ENCODE results near the gene PHYH.
"Not testable (repeated sequence)": the region's sequence is repeated elsewhere in the genome, so short reads cannot be mapped to it uniquely, and the experiment has no call there.

The PHYH gene

GRCh38 chr10:13284050-13284449, 15.8 kb downstream of the PHYH start:
- no peak for DNase-seq
- no peak overlapping the region for H3K14ac ChIP-seq (ENCODE audit: low read length in 2 of 2)
- no peak overlapping the region for H2BK15ac ChIP-seq (ENCODE audit: low read depth, poor library complexity, severe bottlenecking)
- H3K9ac ChIP-seq (ENCODE audit: low read length), result no peak overlapping the region
- no peaks in the 10 kb centered on the region for H3K79me1 ChIP-seq (replicated peaks; ENCODE audit: low read length, poor library complexity, severe bottlenecking)
- H2AK5ac ChIP-seq (ENCODE audit: low read length, severe bottlenecking), result no peak overlapping the region
- H3K4me2 ChIP-seq (ENCODE audit: low read length, poor library complexity, severe bottlenecking), result no peak overlapping the region
- no peak overlapping the region for H3K4me3 ChIP-seq (ENCODE audit: insufficient read depth in 1 of 2, low read depth in 1 of 2, low read length in 2 of 2)
- peaks cover 3 to 79% of the 10 kb centered on the region in 2 experiments for H3K36me3 ChIP-seq (ENCODE audit: control insufficient read depth in 1 of 2, insufficient read depth in 2 of 2, low read depth in 1 of 2, low read length in 2 of 2)
- H4K8ac ChIP-seq (ENCODE audit: low read length), result no peak overlapping the region
- H2BK5ac ChIP-seq (ENCODE audit: low read depth, low read length, poor library complexity, severe bottlenecking), result no peak overlapping the region
- H3K4ac ChIP-seq (ENCODE audit: low read depth in 1 of 2, low read length in 2 of 2), result no peak overlapping the region
- 86% methylated on average over 3 of the region's 4 CpGs for WGBS
- no peaks in the 10 kb centered on the region for H3K4me1 ChIP-seq (ENCODE audit: control insufficient read depth, insufficient read depth, low read depth, low read length)
- no peak overlapping the region for H3K27ac ChIP-seq (ENCODE audit: low read length, poor library complexity, severe bottlenecking)
- H3K27me3 ChIP-seq (ENCODE audit: control insufficient read depth in 1 of 2, insufficient read depth in 1 of 2, low read length in 2 of 2), result no peaks in the 10 kb centered on the region
- no peak overlapping the region for H2BK12ac ChIP-seq (ENCODE audit: low read length in 2 of 2)
- no peak overlapping the region for H4K91ac ChIP-seq (ENCODE audit: low read length)
- H3K9me3 ChIP-seq (ENCODE audit: control insufficient read depth, low read length), result no peaks in the 10 kb centered on the region
- H3K23ac ChIP-seq (ENCODE audit: low read length in 2 of 2), result no peak overlapping the region
- H2BK120ac ChIP-seq (ENCODE audit: low read depth, low read length), result no peak overlapping the region
- H3K18ac ChIP-seq (ENCODE audit: low read depth in 1 of 2, low read length in 2 of 2), result no peak overlapping the region
- H2AFZ ChIP-seq (ENCODE audit: low read depth, low read length), result no peak overlapping the region

- not testable (repeated sequence) for H4K91ac ChIP-seq (ENCODE audit: low read length); H4K8ac ChIP-seq (ENCODE audit: low read length); H3K4me2 ChIP-seq (ENCODE audit: low read length, poor library complexity, severe bottlenecking); H2BK120ac ChIP-seq (ENCODE audit: low read depth, low read length); H2AFZ ChIP-seq (ENCODE audit: low read depth, low read length); H3K4me1 ChIP-seq (ENCODE audit: control insufficient read depth, insufficient read depth, low read depth, low read length); H3K4ac ChIP-seq (ENCODE audit: low read depth in 1 of 2, low read length in 2 of 2); H3K79me1 ChIP-seq (replicated peaks; ENCODE audit: low read length, poor library complexity, severe bottlenecking); H3K27ac ChIP-seq (ENCODE audit: low read length, poor library complexity, severe bottlenecking); H3K18ac ChIP-seq (ENCODE audit: low read depth in 1 of 2, low read length in 2 of 2); H2BK15ac ChIP-seq (ENCODE audit: low read depth, poor library complexity, severe bottlenecking); H3K27me3 ChIP-seq (ENCODE audit: control insufficient read depth in 1 of 2, insufficient read depth in 1 of 2, low read length in 2 of 2); H3K23ac ChIP-seq (ENCODE audit: low read length in 2 of 2); H2BK12ac ChIP-seq (ENCODE audit: low read length in 2 of 2); H2BK5ac ChIP-seq (ENCODE audit: low read depth, low read length, poor library complexity, severe bottlenecking); H2AK5ac ChIP-seq (ENCODE audit: low read length, severe bottlenecking); H3K9ac ChIP-seq (ENCODE audit: low read length); DNase-seq; H3K14ac ChIP-seq (ENCODE audit: low read length in 2 of 2); H3K9me3 ChIP-seq (ENCODE audit: control insufficient read depth, low read length); H3K4me3 ChIP-seq (ENCODE audit: insufficient read depth in 1 of 2, low read depth in 1 of 2, low read length in 2 of 2)
- H3K36me3 ChIP-seq (ENCODE audit: control insufficient read depth in 1 of 2, insufficient read depth in 2 of 2, low read depth in 1 of 2, low read length in 2 of 2), result peaks cover 0 to 74% of the 10 kb centered on the region in 2 experiments
- 96% methylated on average over 6 of the region's 6 CpGs for WGBS
These were observed 17.5 kb downstream of the PHYH start for GRCh38 chr10:13282348-13282747.

GRCh38 chr10:13276749-13277365, 23.0 kb downstream of the PHYH start:
- Histone ChIP-seq H3K36me3 (ENCODE audit: control insufficient read depth in 1 of 2, insufficient read depth in 2 of 2, low read depth in 1 of 2, low read length in 2 of 2) (peaks cover 0 to 37% of the 10 kb centered on the region in 2 experiments), H3K4me3 (ENCODE audit: insufficient read depth in 1 of 2, low read depth in 1 of 2, low read length in 2 of 2) (no peak overlapping the region), H2BK12ac (ENCODE audit: low read length in 2 of 2) (no peak overlapping the region), H3K4me1 (ENCODE audit: control insufficient read depth, insufficient read depth, low read depth, low read length) (no peaks in the 10 kb centered on the region), H4K8ac (ENCODE audit: low read length) (no peak overlapping the region), H2AFZ (ENCODE audit: low read depth, low read length) (no peak overlapping the region), H3K9me3 (ENCODE audit: control insufficient read depth, low read length) (no peaks in the 10 kb centered on the region), H3K18ac (ENCODE audit: low read depth in 1 of 2, low read length in 2 of 2) (no peak overlapping the region), H3K27ac (ENCODE audit: low read length, poor library complexity, severe bottlenecking) (no peak overlapping the region), H2BK120ac (ENCODE audit: low read depth, low read length) (no peak overlapping the region), H3K14ac (ENCODE audit: low read length in 2 of 2) (no peak overlapping the region), H2AK5ac (ENCODE audit: low read length, severe bottlenecking) (no peak overlapping the region), H4K91ac (ENCODE audit: low read length) (no peak overlapping the region), H2BK15ac (ENCODE audit: low read depth, poor library complexity, severe bottlenecking) (no peak overlapping the region), H3K27me3 (ENCODE audit: control insufficient read depth in 1 of 2, insufficient read depth in 1 of 2, low read length in 2 of 2) (no peaks in the 10 kb centered on the region), H3K79me1 (replicated peaks; ENCODE audit: low read length, poor library complexity, severe bottlenecking) (no peaks in the 10 kb centered on the region), H3K23ac (ENCODE audit: low read length in 2 of 2) (no peak overlapping the region), H3K4ac (ENCODE audit: low read depth in 1 of 2, low read length in 2 of 2) (no peak overlapping the region), H3K9ac (ENCODE audit: low read length) (peak overlapping the region; percentile 18), H2BK5ac (ENCODE audit: low read depth, low read length, poor library complexity, severe bottlenecking) (no peak overlapping the region), H3K4me2 (ENCODE audit: low read length, poor library complexity, severe bottlenecking) (no peak overlapping the region)
- no peak for DNase-seq
- 79% methylated on average over 2 of the region's 4 CpGs for WGBS

GRCh38 chr10:13276146-13276545, 23.7 kb downstream of the PHYH start:
- H3K18ac ChIP-seq (ENCODE audit: low read depth in 1 of 2, low read length in 2 of 2); H3K4me3 ChIP-seq (ENCODE audit: insufficient read depth in 1 of 2, low read depth in 1 of 2, low read length in 2 of 2); H4K8ac ChIP-seq (ENCODE audit: low read length); H3K23ac ChIP-seq (ENCODE audit: low read length in 2 of 2); H3K9ac ChIP-seq (ENCODE audit: low read length); H3K4me2 ChIP-seq (ENCODE audit: low read length, poor library complexity, severe bottlenecking); H2BK5ac ChIP-seq (ENCODE audit: low read depth, low read length, poor library complexity, severe bottlenecking); H3K9me3 ChIP-seq (ENCODE audit: control insufficient read depth, low read length); H2AFZ ChIP-seq (ENCODE audit: low read depth, low read length); H3K27me3 ChIP-seq (ENCODE audit: control insufficient read depth in 1 of 2, insufficient read depth in 1 of 2, low read length in 2 of 2); H2BK12ac ChIP-seq (ENCODE audit: low read length in 2 of 2); H3K27ac ChIP-seq (ENCODE audit: low read length, poor library complexity, severe bottlenecking); H2BK120ac ChIP-seq (ENCODE audit: low read depth, low read length); H3K79me1 ChIP-seq (replicated peaks; ENCODE audit: low read length, poor library complexity, severe bottlenecking); DNase-seq; H4K91ac ChIP-seq (ENCODE audit: low read length); H3K4ac ChIP-seq (ENCODE audit: low read depth in 1 of 2, low read length in 2 of 2); H2BK15ac ChIP-seq (ENCODE audit: low read depth, poor library complexity, severe bottlenecking); H3K14ac ChIP-seq (ENCODE audit: low read length in 2 of 2); H2AK5ac ChIP-seq (ENCODE audit: low read length, severe bottlenecking); H3K4me1 ChIP-seq (ENCODE audit: control insufficient read depth, insufficient read depth, low read depth, low read length): not testable (repeated sequence)
- WGBS, result over 99% methylated on average over 11 of the region's 11 CpGs
- peaks cover 0 to 30% of the 10 kb centered on the region in 2 experiments for H3K36me3 ChIP-seq (ENCODE audit: control insufficient read depth in 1 of 2, insufficient read depth in 2 of 2, low read depth in 1 of 2, low read length in 2 of 2)
